ENCODE results near the gene ATG4B. TPM values are rescaled to one million over a fixed set of nuclear protein-coding genes. Genes with fewer than 3 reads are reported as not detected.

The ATG4B gene
- total RNA-seq, 3 donors from 2014 or later: 47.7 to 71.1 (median 64.2) TPM

DNA sequence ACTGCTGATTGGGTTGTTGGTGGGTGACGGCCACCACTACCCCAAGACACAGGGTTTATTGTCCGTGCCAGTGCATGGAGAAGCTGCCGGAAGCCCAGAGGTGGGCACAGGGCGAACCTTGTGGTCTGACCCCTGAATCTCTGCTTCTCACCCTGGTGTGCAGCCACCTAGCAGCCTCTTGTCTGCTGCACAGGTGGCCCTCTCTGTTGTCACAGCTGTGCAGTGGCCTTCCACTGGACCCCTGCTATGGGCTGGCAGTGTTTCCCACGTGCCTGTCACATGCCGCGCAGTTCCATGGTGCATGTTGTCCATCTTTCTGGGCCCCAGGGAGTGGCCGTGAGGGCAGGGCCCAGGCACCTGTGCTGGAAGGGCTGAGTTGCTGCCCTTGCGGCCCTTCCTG lies 15.2 kb downstream of the ATG4B start:
- H3K36me3 ChIP-seq: no peaks in the 10 kb centered on the region
- H3K27ac ChIP-seq: no peak overlapping the region
- intact Hi-C loops (cut with DNase I; ENCODE audit: low total_unique reads): no loop called here
- no peaks in the 10 kb centered on the region for H3K4me1 ChIP-seq
- H3K9me3 ChIP-seq: no peaks in the 10 kb centered on the region
- H3K27me3 ChIP-seq: no peaks in the 10 kb centered on the region
- DNase-seq (ENCODE audit: low spot score in 2 of 2): no peak
- H3K4me3 ChIP-seq: no peak overlapping the region
- TF ChIP-seq POLR2AphosphoS5 (IDR thresholded peaks at IDR 0.05): no peak
- TF ChIP-seq CTCF (IDR thresholded peaks at IDR 0.05): no peak
- TF ChIP-seq POLR2A (IDR thresholded peaks at IDR 0.05): no peak

- Histone ChIP-seq H3K27ac (no peak overlapping the region), H3K4me1 (no peaks in the 10 kb centered on the region), H3K9me3 (no peaks in the 10 kb centered on the region), H3K36me3 (no peaks in the 10 kb centered on the region), H3K4me3 (no peak overlapping the region), H3K27me3 (no peaks in the 10 kb centered on the region)
- no peak for DNase-seq (ENCODE audit: low spot score in 2 of 2)
- TF ChIP-seq POLR2A (IDR thresholded peaks at IDR 0.05) (no peak), POLR2AphosphoS5 (IDR thresholded peaks at IDR 0.05) (no peak), CTCF (IDR thresholded peaks at IDR 0.05) (no peak)
- intact Hi-C loops (cut with DNase I; ENCODE audit: low total_unique reads): no loop called here
Measured at GRCh38 chr2:241653210-241653750, 15.8 kb downstream of the ATG4B start.

DNA sequence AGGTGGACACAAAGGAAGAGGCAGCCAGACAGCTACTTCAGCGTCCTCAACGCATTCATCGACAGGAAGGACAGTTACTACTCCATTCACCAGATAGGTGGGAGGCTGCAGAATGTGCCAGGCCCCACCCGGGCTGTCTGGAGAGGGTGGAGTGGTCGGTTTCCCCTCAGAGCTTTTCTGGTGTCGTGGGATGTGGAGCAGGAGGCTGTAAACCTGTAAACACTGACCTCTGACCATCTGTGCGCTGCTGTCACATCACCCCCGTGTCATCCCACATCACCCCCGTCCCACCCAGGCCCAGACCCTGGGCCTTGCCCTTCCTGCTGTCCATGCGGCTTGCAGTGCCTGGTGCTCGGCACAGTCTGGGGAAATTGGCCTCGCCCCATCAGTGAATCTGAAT lies 17.1 kb downstream of the ATG4B start:
- Histone ChIP-seq H3K36me3 (no peaks in the 10 kb centered on the region), H3K27ac (no peak overlapping the region), H3K4me3 (no peak overlapping the region), H3K27me3 (no peaks in the 10 kb centered on the region), H3K9me3 (no peaks in the 10 kb centered on the region), H3K4me1 (no peaks in the 10 kb centered on the region)
- intact Hi-C loops (cut with DNase I; ENCODE audit: low total_unique reads): no loop called here
- no peak for DNase-seq (ENCODE audit: low spot score in 2 of 2)
- TF ChIP-seq POLR2A (IDR thresholded peaks at IDR 0.05): no peak
- TF ChIP-seq CTCF (IDR thresholded peaks at IDR 0.05): no peak
- TF ChIP-seq POLR2AphosphoS5 (IDR thresholded peaks at IDR 0.05): no peak

DNA sequence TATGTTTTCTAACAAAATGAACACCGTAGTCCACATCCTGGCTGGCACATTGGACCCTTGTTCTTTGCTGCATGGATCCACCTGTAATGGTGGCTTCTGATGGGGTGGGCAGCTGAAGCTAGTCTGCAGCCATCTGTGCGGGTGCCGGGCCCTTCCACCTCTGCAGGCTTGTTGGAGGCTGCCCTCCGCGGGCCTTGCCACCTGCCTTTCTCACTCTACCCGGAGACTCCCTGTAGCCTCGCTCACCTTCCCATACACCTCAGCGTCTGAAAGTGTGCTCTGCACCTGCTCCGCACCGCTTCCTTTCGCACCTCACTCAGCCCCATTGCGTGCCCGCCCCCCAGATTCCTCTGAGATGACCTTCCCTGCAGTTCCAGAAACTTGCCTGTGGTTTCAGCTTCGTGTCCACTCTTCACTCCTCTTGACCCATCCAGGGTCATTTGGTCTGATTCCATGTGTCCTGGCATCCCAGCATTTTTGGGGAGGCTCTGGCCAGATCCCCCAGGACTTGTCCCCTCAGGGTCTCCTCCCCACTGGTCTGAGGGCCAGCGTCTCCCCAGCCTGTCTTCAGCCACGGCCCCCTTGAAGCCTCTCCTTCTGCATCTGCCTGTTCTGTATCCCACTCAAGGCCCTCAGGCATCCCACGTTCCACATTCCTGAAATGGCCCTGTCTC lies 18.2 kb downstream of the ATG4B start:
- no peaks in the 10 kb centered on the region for H3K4me1 ChIP-seq
- no peak for DNase-seq (ENCODE audit: low spot score in 2 of 2)
- TF ChIP-seq CTCF (IDR thresholded peaks at IDR 0.05) (no peak), POLR2AphosphoS5 (IDR thresholded peaks at IDR 0.05) (no peak), POLR2A (IDR thresholded peaks at IDR 0.05) (no peak)
- H3K27ac ChIP-seq: no peak overlapping the region
- H3K27me3 ChIP-seq: no peaks in the 10 kb centered on the region
- no peaks in the 10 kb centered on the region for H3K36me3 ChIP-seq
- intact Hi-C loops (cut with DNase I; ENCODE audit: low total_unique reads): no loop called here
- no peak overlapping the region for H3K4me3 ChIP-seq
- H3K9me3 ChIP-seq: no peaks in the 10 kb centered on the region

DNA sequence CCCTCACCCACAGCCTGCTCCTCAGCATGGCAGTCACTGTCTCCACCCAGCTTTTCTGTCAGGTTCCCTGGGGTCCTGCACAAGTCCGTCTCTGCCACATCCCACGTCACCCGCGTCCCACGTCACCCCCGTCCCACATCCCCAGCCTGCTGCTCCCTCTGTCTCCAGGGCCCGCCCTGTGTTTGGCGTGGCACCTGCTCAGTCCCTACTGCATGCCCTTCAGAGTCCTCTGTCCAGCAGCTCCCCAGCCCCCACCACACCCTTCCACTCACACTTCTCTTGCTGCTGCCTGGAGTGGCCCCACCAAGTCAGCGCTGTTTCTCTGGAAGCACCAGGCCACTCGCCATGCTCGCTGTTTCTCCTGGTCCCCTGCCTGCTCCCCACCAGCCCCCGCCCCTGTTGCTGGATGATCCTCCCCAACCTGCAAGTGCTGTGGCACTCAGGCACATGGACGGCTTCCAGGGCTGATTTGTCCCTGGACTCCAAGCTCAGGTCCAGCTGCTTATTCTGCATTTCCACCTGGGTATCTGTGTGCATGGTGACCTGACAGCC lies 18.8 kb downstream of the ATG4B start:
- intact Hi-C loops (cut with DNase I; ENCODE audit: low total_unique reads): no loop called here
- TF ChIP-seq POLR2A (IDR thresholded peaks at IDR 0.05) (no peak), POLR2AphosphoS5 (IDR thresholded peaks at IDR 0.05) (no peak), CTCF (IDR thresholded peaks at IDR 0.05) (no peak)
- no peaks in the 10 kb centered on the region for H3K36me3 ChIP-seq
- H3K9me3 ChIP-seq: no peaks in the 10 kb centered on the region
- H3K4me3 ChIP-seq: no peak overlapping the region
- no peaks in the 10 kb centered on the region for H3K27me3 ChIP-seq
- DNase-seq (ENCODE audit: low spot score in 2 of 2): no peak
- no peak overlapping the region for H3K27ac ChIP-seq
- H3K4me1 ChIP-seq: no peaks in the 10 kb centered on the region
